Nephron (organoid): ENCODE measurements around the gene FAM151A.

Experiments used
- H3K27ac Mint-ChIP-seq, 3 experiments: 2 replicates each; pipeline ENCODE4 v1.8.0; 2020; ENCODE audit warnings: mixed read lengths in 3 of 3, mild to moderate bottlenecking in 2 of 3, moderate library complexity in 1 of 3
- H3K27me3 Mint-ChIP-seq: 2 replicates; pipeline ENCODE4 v1.8.0; 2021; ENCODE audit warnings: low read depth, mild to moderate bottlenecking, moderate library complexity, mixed read lengths
- H3K36me3 Mint-ChIP-seq: 2 replicates; pipeline ENCODE4 v1.8.0; 2020; ENCODE audit warnings: low read depth, mixed read lengths
- H3K4me1 Mint-ChIP-seq: 2 replicates; pipeline ENCODE4 v1.8.0; 2020; ENCODE audit warnings: mixed read lengths
- H3K4me3 Mint-ChIP-seq, 3 experiments: 2 replicates each; pipeline ENCODE4 v1.8.0; 2020; ENCODE audit warnings: mild to moderate bottlenecking in 3 of 3, mixed read lengths in 3 of 3, moderate library complexity in 2 of 3
- H3K9me3 Mint-ChIP-seq: 2 replicates; pipeline ENCODE4 v1.8.0; 2020; ENCODE audit warnings: mixed read lengths
- CTCF ChIP-seq, 3 experiments: fragments of 200-600 bp; sonication (generic); IDR thresholded peaks; one replicate each; pipeline ENCODE4 v1.5.0; 2021; ENCODE audit warnings: antibody characterized with exemption in 3 of 3; ENCODE audit not compliant: unreplicated experiment in 3 of 3

Gene FAM151A

GRCh38 chr1:54611621-54612020 lies 11.7 kb downstream of the FAM151A start:
- Mint-ChIP-seq H3K4me1 (no peaks in the 10 kb centered on the region), H3K36me3 (no peaks in the 10 kb centered on the region), H3K27ac (no peak overlapping the region), H3K9me3 (no peaks in the 10 kb centered on the region), H3K4me3 (no peak overlapping the region), H3K27me3 (peaks cover 9% of the 10 kb centered on the region)
- TF ChIP-seq CTCF (IDR thresholded peaks at IDR 0.05; ENCODE audit: unreplicated experiment in 3 of 3) = no peak

DNA sequence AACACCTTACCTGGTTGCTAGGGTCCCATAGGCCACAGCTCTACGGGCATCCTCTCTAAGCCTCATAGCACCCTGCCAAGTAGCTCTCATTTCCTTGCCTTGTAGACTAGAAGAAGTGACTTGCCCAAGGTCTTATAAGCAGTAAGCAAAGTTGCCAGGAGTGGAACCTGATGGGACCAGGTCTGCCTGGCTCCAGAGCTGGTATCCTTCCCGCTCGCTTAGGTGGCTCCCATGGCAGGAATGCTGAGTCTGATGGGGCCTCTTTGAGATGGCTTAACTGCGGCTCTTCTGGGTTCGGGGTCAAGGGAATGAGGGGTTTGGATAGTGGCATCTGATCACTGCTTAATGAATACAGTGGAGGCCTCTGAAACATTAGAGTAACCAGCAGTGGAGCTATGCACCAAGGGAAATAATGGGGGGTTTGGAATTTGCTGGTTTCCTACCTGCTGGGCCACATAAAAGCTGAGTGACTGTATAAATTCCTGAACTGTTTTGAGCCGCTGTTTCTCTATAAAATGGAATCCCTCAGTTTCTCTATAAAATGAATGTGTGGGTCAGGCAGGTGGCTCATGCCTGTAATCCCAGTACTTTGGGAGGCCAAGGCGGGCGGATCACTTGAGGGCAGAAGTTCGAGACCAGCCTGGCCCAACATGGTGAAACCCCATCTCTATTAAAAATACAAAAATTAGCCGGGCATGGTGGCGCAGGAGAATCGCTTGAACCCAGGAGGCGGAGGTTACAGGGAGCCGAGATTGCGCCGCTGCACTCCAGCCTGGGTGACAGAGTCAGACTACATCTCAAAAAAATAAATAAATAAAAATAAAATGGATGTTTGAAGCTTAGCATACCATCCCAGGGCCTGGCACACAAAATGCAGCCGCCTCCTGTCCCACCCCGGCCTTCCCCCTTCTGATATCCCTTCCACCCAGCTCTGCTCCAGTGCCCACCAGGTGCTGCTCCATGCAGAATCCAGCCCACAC lies 12.4 kb downstream of the FAM151A start:
- no peaks in the 10 kb centered on the region for H3K4me1 Mint-ChIP-seq
- peaks cover 9% of the 10 kb centered on the region for H3K27me3 Mint-ChIP-seq
- TF ChIP-seq CTCF (IDR thresholded peaks at IDR 0.05; ENCODE audit: unreplicated experiment in 3 of 3) = no peak
- no peaks in the 10 kb centered on the region for H3K9me3 Mint-ChIP-seq
- H3K27ac Mint-ChIP-seq = no peak overlapping the region
- H3K4me3 Mint-ChIP-seq = no peak overlapping the region
- H3K36me3 Mint-ChIP-seq = no peaks in the 10 kb centered on the region

DNA sequence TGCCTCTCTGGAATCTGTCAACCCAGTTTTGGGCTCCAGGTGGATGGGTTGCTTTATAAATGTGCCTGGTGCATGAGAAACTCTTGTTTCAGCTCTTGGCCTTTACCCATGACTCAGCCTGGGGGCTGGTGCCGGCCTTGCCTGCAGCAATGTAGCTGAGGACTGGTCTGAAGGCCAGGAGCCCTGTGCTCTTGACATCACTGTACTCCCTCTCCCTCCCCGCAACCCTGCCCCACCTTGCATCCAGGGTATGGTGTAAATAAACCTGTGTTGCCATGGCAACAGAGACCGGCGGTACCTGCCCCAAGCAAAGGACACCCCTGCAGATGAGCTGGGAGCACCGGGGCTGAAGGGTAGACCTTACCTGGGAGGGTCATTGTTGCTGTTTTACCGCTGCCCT lies 13.3 kb downstream of the FAM151A start:
- Mint-ChIP-seq H3K36me3 (no peaks in the 10 kb centered on the region), H3K9me3 (no peaks in the 10 kb centered on the region), H3K4me1 (no peaks in the 10 kb centered on the region), H3K27me3 (peaks cover 5% of the 10 kb centered on the region), H3K4me3 (no peak overlapping the region), H3K27ac (no peak overlapping the region)
- no peak for TF ChIP-seq CTCF (IDR thresholded peaks at IDR 0.05; ENCODE audit: unreplicated experiment in 3 of 3)

DNA sequence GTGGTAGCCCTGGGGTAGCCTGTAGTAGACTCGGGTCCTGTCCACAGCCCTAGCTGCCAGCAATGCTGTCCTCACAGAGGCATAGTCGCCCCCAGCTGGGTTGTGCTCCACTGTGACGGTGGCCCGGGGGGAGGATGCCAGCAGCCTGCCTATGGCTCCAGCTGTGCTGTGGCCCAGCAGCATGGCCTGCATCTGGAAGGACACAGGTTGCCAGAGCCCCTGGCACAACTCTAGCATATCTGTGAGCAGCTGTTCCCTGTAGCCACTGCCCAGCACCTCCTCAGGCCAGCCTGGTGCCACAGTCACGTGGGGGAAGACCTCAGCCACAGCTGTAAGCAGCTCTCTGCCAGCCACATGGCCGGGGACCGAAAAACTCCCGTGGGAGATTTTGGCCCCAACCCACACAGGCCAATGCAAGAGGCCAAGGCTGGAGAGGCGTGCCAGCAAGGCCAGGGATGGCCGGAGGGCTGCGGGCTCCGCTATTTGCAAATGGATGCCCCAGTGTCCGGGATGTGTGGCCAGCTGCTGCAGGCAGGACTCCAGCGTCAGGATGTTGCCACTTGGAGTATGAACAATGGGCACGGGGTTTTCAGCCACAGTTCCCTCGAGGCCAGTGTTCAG lies 13.9 kb downstream of the FAM151A start:
- Mint-ChIP-seq H3K27me3 (peaks cover 5% of the 10 kb centered on the region), H3K4me1 (no peaks in the 10 kb centered on the region), H3K36me3 (no peaks in the 10 kb centered on the region), H3K9me3 (no peaks in the 10 kb centered on the region), H3K4me3 (no peak overlapping the region), H3K27ac (no peak overlapping the region)
- no peak for TF ChIP-seq CTCF (IDR thresholded peaks at IDR 0.05; ENCODE audit: unreplicated experiment in 3 of 3)

DNA sequence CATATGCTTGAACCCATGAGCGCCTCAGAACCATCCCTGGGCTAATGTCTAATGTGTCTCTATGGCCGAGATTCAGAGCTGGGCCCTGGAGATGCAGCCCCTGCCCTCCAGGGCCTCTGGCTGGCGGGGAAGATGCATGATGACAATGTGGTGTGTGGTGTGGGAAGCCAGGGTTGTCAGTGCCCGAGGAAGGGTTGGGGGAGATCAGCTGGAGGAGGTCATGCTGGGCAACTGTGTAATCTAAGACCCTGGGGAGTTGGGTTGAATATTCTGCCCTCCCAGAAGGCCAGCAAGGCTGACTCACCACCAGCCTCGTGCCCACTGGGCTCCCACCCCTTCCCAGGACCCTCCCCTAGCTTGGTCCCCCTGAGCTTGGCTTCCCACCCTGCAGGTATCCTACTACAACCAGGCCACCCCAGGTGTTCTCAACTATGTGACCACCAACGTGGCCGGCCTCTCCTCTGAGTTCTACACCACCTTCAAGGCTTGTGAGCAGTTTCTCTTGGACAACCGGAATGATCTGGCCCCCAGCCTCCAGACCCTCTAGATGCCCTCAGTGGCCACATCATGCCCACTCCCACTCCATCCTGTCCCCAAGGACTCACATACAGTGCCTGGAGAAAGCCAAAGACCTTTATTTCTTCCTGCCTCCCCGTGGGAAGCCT lies 14.6 kb downstream of the FAM151A start:
- no peak for TF ChIP-seq CTCF (IDR thresholded peaks at IDR 0.05; ENCODE audit: unreplicated experiment in 3 of 3)
- Mint-ChIP-seq H3K36me3 (no peaks in the 10 kb centered on the region), H3K27me3 (peaks cover 5% of the 10 kb centered on the region), H3K27ac (no peak overlapping the region), H3K4me1 (no peaks in the 10 kb centered on the region), H3K4me3 (no peak overlapping the region), H3K9me3 (no peaks in the 10 kb centered on the region)
